Mucosa of gallbladder (tissue), 1 donor: ENCODE results near the gene PKP4. TPM values are rescaled to one million over a fixed set of nuclear protein-coding genes. Genes with fewer than 3 reads are reported as not detected.

ENCODE experiments used
- DNase-seq: peaks from one replicate; pipeline ENCODE4 v3.0.0-alpha.2; 2020; ENCODE audit warnings: low spot score
- total RNA-seq: library from RNA; stranded (reverse); gene quantifications from one replicate; pipeline ENCODE4 v1.2.1, GENCODE V29; 2021
- donor health status: DM: no; HTN: no; CAD: no.

PKP4 gene
- total RNA-seq, 1 donor from 2014 or later, result 90.3 TPM

GRCh38 chr2:158717366-158718195 lies 260.8 kb downstream of the PKP4 start:
- no peak for DNase-seq

GRCh38 chr2:158718196-158718585 lies 261.4 kb downstream of the PKP4 start:
- DNase-seq, result no peak

GRCh38 chr2:158718851-158719250 lies 262.1 kb downstream of the PKP4 start:
- DNase-seq, result no peak

GRCh38 chr2:158719403-158719802 lies 262.7 kb downstream of the PKP4 start:
- DNase-seq, result no peak

GRCh38 chr2:158722266-158723105 lies 265.7 kb downstream of the PKP4 start:
- no peak for DNase-seq

GRCh38 chr2:158723181-158723838 lies 266.6 kb downstream of the PKP4 start:
- DNase-seq, result no peak

- DNase-seq, result no peak
Observed at GRCh38 chr2:158723921-158724802, 267.4 kb downstream of the PKP4 start.

- no peak for DNase-seq
Observed at GRCh38 chr2:158724803-158725381, 268.1 kb downstream of the PKP4 start.

GRCh38 chr2:158725441-158725891 lies 268.7 kb downstream of the PKP4 start:
- no peak for DNase-seq

- peak; percentile 21 for DNase-seq
Observed at GRCh38 chr2:158726911-158727592, 270.3 kb downstream of the PKP4 start.

- no peak for DNase-seq
Observed at GRCh38 chr2:158728422-158728821, 271.7 kb downstream of the PKP4 start.

GRCh38 chr2:158729451-158729850 lies 272.7 kb downstream of the PKP4 start:
- DNase-seq, result no peak

GRCh38 chr2:158729873-158730620 lies 273.3 kb downstream of the PKP4 start:
- DNase-seq, result no peak

- DNase-seq, result no peak
Observed at GRCh38 chr2:158730621-158731140, 273.9 kb downstream of the PKP4 start.

GRCh38 chr2:158731386-158731785 lies 274.6 kb downstream of the PKP4 start:
- DNase-seq, result no peak
